ENCODE measurements around the gene OBSL1. TPM values are rescaled to one million over a fixed set of nuclear protein-coding genes. Genes with fewer than 3 reads are reported as not detected.

The OBSL1 gene
- total RNA-seq, 1 donor from 2014 or later: 199 TPM

DNA sequence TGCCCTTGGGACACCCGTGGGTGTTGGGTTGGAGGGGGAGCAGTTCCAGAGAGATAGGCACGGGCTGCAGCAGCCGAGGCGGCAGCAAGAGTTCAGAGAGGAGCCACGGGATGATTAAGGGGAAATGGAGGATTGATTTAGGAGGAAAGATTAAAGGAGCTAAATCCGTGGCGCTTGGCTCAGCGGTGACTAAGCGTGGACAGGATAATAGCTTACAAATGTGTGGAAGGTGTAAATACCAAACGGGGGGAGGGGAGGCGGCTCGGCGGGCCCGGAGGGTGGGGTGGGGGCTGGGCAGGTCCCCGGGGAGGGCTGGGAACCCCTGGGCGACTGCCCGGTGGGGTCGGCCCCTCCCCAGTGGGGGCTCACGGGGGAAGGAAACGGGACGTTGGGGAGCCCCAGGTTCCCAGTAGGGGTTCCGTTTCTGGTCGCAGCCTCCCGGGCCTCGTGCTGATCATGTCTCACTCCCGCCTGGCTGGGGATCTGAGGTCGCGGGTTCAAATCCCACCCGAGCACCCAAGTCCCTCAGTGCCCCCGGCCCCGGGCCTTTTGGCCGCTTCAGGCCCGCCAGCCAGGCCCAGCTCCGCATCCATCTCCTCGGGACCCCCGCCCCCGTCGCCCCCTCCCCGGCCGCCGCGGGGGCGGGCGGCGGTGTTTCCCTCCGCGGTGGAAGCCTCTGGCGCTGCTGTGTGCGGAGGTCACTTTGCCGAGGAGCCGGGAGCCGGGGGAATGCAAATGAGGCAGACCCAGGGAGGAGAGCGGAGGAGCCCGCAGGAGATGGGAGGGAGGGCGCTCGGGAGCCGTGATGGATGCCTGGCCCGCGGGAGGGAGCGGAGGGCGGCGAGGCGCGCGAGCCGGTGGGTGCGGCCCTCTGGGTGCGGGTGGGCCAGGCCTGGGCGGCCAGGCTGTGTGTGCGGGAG lies 49.0 kb downstream of the OBSL1 start:
- intact Hi-C loops (cut with DNase I): no loop called here

DNA sequence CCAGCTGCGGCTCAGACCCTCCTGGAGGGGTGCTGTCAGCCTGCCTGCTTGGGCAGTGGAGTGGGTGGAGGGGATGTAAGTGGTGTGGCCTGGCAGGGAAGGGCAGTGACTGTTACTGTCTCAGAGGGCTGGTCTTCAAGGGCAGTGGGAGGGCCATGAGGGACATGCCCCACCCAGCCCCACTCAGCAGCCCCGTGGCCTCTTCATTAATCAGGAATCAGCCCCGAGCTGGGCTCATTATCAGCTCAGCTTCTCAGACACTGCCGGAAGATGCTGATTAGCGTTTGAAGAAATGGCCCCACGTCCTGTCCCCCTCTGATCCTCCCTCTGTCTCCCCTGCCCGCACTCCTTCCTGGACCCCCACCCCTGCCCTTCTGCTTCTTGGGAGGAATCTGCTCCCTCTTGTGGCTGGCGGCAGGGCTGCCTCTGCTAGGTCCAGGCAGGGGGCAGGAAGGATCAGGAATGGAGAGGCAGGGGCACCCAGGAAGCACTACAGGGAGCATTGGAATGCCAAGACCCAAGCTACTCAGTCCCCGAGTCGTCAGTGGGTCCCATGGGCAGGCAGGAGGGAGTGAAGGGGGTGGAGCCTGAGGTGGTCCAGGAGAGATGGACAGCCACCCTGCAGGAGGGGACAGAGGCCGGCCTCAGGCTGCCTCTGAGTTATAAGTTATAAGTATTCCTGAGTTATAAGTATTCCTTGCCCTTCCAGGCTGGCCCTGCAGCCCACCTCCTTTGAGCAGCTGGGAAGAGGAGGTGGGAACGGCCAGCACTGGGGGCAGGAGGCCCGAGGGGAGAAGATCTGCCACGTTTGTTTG lies 50.1 kb downstream of the OBSL1 start:
- intact Hi-C loops (cut with DNase I): loop anchor here (2.0 kb wide), 2 partner anchors 62 to 118 kb away; no protein-coding TSS in a partner anchor
- DNase-seq (ENCODE audit: low spot score): no peak

More for the DNA sequence above, 49.0 kb downstream of the OBSL1 start:
- no peak for DNase-seq (ENCODE audit: low spot score)

DNA sequence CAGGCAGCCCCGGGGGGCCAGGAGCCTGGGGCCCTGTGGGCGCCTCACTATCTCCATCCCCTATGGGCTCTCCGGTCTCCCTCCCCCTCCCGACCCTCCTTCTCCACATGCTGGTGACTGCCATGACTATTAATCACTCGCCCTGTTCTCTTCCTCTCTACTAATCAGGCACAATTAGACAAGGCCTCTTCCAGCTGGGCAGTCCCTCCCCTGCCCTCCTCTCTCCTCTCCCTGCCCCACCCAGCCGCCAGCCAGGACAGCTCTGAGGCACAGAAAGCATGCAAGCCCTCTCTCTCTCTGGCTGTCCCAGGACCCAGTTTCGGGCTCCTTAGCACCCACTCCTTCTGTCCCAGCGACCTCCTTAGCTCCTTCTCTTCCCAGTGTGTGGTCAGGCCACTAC lies 51.3 kb downstream of the OBSL1 start:
- DNase-seq (ENCODE audit: low spot score): no peak
- intact Hi-C loops (cut with DNase I): loop anchor here (2.0 kb wide), 2 partner anchors 61 to 117 kb away; no protein-coding TSS in a partner anchor

DNA sequence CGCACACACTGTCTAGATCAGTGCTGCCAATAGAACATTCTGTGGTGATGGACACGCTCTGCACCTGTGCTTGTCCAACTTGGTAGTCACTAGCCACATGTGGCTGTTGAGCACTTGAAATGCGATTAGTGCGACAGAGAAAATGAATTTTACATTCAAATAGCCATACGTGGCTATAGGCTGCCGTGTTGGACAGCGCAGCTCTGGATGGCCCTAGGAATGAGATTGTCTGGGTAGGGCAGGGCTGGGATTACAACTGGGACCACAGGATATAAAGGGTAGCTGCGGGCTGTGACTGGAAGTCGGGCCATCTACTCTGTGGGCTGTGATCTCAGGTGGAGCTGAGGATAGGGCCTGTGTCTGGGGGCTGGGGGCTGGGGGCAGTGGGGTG lies 51.8 kb downstream of the OBSL1 start:
- intact Hi-C loops (cut with DNase I): no loop called here
- no peak for DNase-seq (ENCODE audit: low spot score)

DNA sequence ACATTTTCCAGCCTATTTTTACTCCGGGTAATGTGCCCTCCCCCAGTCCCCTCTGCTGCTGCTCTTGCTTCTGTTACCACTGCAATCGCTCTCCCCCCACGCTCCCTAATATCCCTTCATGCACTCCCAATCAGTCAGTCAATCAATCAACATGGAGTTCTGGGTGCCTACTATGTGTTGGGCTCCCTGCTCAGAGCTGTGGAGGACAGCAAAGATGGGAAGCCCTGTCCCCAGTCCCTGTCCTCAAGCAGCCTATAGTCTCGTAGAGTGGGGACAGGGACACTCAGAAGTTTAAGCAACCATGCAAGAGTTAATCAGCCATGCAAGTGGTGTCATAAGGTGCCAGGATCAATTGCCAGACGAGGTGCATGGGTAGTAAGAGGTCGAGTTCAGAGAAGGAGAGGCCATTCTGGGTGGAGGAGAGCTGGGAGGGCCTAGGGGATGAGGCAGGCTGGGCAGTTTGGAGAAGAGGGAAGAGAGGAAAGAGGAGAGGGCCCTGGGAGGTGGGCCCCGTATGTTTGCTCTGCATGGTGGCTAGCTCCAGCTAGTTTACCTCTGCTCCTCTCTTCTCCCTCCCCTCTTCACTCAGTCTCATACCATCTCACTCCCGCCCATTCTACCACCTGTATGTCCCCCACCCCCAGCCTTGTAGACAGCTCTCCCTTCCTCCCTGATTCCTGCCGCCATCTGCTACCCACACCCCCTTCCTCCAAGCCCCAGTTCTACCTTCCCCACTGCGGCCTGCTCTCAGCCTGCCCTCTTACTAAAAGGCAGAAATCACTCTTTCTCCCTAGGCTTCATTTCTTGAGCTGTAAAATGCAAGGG lies 53.2 kb downstream of the OBSL1 start:
- intact Hi-C loops (cut with DNase I): no loop called here
- no peak for DNase-seq (ENCODE audit: low spot score)

DNA sequence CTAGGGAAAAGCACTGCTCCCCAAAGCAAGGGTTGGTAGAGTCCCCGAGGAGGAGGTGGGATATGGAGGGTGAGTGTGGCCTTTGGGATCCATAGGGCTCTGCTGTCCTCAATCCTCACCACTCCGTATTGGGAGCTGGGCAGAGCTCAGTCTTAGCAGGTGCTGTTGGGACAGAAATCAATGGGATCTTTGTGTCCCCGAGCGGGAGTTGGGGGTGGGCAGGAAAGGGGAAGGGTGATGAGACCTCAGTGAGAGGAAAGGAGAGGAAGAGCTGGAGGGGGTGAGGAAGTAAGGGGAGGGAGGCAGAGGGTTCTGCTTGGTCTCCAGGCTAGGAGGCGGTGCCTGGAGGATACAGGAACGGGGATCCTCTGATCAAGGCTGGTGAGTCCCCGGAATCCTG lies 54.5 kb downstream of the OBSL1 start:
- no peak for DNase-seq (ENCODE audit: low spot score)
- intact Hi-C loops (cut with DNase I): no loop called here

DNA sequence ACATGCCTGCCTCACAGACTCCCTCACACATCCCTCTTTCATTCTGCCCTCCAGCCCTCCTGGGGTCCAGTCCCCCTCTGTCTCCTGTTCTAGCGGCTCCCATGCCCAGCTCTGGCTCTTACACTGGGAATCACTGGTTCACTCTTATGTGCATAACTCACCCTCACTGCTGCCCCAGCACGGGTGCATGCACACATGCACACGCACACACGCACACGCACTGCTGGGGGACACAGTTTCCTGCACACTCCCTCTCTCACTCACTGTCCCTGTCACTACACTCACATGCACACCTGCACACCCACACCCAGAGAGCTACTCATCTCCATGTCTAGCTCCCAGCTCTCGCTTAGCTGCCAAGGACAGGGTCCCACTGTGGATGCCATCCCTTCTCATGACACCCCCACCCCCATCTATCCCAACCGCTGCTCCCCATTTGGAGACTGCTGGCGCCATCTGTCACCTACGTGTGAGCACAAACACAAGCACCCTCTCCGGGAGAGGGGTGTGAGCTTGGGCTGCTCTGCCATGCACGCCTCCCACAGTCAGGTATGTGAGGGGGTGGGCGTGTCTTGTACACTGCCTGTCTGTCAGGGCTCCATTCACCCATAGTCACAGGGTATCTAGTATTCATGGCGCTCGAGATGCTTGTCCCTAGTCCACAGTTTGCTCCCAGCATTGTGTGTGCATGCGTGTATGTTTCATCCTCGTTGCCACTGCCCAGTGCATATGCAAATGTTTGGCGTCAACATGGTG lies 55.3 kb downstream of the OBSL1 start:
- no peak for DNase-seq (ENCODE audit: low spot score)
- intact Hi-C loops (cut with DNase I): no loop called here

DNA sequence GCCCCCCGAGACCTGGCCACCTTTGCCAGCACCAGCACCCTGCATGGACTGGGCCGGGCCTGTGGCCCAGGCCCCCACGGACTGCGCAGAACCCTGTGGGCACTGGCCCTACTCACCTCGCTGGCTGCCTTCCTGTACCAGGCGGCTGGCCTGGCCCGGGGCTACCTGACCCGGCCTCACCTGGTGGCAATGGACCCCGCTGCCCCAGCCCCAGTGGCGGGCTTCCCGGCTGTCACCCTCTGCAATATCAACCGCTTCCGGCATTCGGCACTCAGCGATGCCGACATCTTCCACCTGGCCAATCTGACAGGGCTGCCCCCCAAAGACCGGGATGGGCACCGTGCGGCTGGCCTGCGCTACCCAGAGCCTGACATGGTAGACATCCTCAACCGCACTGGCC lies 56.5 kb downstream of the OBSL1 start:
- intact Hi-C loops (cut with DNase I): no loop called here
- no peak for DNase-seq (ENCODE audit: low spot score)

DNA sequence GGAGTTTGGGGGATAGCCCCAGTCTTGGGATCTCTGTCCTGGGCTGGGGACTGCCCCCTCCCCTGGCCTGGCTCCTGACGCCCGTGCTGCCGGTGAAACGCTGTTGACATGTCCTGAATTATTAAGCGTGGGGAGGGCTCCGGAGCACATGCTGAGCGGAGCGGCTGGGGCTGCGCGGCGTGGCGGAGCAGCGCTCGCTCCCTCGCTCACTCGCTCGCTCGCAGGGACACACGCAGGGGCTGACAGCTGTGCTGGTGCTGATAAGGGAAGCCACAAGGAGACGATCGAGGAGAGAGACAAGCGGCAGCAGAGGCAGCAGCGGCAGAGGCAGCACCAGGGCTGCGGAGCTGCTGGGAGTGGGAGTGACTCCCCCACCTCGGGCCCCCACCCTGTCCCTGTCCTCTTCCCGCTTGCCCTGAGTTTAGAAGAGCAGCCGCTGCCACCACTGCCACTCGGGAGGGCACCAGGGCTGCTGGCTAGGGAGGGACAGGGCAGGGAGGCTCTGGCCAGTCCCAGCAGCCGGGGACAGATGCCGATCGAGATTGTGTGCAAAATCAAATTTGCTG lies 57.1 kb downstream of the OBSL1 start, which contains the start of gene ASIC4:
ASIC4 (plus strand) TSS at position 287 of the 566 bp plus-strand sequence; CDS start at position 530, 243 bp downstream.
- intact Hi-C loops (cut with DNase I): no loop called here
- DNase-seq (ENCODE audit: low spot score): no peak

DNA sequence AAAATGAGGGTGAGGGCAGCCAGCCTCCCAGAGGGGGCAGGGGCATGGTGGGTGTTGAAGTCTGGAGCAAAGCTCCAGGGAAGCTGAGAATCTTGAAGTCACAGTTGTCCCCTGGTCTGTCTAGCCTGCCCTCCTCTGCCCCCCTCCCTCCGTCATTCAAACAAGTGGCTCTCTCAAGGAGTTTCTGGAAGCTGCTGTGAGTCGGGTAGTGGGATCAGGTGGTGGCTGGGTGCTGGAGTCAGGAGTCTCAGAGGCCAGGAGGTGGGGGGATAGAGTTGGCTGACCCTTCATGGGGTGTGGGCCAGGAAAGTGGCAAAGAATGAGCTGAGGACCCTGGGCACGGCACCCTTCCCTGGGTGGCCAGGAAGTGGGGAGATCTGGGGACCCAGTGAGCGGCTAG lies 57.6 kb downstream of the OBSL1 start:
- intact Hi-C loops (cut with DNase I): no loop called here
- no peak for DNase-seq (ENCODE audit: low spot score)

DNA sequence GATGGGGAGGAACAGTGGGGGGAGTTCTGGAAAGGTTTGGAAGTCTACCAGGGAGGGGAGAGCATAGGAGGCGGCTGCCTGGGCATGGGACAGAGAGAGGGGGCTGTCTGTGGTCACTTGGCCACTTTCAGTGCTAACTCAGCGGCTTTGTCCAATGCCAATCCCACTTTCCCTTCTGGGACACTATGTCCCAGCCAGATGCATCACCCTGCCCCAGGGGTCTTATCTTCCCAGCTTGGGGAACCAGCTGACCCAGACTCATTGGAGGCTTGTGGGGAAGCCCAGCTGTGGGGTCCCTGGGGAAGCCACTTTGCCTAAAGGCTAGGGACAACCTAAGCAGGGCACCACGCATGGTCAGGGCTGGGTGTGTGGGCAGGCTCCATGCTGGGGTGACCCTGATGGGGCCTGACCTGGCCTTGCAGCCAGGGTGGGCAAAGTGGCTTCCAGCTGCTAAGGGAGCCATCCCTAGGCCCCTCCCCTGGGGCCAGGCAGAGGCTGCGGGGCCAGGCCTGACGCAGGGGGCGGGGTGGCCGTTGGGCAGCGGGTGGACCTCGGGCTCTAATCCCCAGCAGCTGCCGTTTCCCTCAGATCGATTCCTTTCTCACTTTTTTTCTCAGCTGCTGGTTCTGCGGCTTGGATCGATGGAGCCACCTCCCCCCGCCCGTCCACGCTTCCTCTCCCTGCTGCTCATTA lies 58.7 kb downstream of the OBSL1 start:
- DNase-seq (ENCODE audit: low spot score): no peak
- intact Hi-C loops (cut with DNase I): no loop called here

DNA sequence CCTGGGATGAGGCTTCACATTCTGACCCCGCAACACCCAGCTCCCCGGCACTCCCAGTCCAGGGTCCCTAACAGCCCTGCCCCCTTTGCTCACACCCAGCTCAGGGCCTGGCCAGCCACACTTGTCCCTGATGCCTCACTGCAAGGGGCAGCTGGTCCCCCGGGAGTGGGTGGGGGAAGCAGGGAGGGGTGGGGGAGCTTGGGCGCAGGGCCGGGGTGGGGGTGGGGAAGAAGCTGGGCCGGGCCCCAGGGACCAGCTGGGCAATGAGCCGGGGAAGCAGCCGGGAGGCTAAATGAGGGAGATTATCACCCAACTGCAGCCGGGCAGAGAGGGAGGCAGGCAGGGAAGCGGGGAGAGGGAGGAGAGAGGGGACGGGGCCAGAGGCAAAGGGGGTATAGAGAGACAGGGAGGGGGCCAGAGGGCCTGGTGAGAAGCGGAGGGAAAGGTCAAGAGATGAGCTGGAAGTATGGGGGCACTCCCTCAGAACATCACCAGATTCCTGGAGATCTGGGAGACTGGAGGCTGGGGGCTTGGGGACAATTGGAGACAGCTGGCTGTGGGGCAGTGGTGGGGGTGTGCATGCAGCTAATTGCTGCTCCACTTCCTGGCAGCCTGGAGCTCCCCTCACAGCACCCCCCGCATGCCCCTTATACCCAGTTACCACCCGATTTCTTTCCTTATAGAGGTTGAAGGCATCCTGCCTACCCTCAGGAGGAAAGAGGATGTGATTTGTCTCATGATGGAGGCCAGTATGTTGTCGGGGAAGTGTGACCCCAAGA lies 59.6 kb downstream of the OBSL1 start:
- DNase-seq (ENCODE audit: low spot score): no peak
- intact Hi-C loops (cut with DNase I): no loop called here

DNA sequence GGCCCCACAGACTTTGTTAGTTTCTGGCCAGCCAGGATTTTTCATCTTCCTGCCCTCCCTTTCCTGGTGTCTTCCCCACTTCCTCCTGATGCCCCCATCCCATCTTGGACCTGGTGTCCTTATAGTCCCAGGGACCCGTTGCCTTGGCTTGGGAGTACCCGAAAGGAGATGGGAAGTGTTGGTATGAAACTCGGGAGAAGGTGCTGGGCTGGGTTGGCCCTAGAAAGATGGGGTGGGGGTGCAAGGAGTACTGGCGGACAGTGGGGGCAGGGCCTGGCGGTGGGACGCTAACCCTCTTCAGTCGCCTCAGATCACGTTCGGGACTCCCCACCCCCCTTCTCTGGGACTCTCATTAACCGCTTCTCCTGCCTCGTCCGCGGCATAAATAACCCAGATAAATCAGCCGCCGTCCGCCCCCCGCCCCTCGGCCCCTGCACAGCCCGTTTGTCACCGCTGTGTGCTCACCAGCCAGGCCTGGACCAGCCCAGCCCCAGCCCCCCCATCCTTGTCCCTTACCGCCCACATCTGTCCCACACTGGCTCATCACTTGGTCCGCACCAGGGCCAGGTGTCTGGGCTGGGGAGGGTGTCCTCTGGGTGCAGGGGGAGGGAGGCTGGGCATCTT lies 60.7 kb downstream of the OBSL1 start:
- DNase-seq (ENCODE audit: low spot score): no peak
- intact Hi-C loops (cut with DNase I): no loop called here

DNA sequence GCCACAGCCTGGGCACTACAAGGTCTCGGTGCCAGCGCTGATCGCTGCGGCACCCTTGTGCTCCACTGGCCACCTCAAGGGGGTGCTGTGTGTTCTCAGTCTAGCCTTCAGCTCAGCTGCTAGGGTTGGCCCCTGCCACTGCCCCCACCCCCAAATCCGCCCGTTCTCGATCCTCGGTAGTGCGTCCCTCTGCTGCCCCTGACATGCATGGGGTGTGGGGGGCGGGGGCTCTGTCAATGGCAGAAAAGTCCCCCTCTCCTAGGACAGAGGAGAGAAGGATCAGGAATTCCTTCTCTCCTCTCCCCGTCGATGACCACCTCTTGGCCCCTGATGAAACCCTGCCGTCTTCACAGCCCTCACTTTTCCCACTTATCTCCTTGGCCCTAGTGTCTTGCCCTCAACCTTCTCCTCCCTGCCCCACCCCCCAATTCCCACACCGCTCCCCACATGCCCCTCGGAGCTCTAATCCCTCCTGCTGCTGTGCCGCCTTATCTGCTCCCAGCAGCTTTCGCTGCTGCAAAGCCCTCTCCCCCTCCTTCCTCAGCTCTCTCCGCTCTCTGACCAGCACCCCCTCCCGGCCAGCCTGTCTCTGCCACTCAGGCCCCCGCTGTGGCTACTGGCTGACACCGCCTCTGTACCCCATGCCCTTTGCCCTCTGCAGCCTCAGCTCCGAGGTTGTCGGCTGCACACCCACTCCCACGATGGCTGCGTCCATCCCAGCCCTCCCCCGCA lies 61.4 kb downstream of the OBSL1 start:
- intact Hi-C loops (cut with DNase I): no loop called here

DNA sequence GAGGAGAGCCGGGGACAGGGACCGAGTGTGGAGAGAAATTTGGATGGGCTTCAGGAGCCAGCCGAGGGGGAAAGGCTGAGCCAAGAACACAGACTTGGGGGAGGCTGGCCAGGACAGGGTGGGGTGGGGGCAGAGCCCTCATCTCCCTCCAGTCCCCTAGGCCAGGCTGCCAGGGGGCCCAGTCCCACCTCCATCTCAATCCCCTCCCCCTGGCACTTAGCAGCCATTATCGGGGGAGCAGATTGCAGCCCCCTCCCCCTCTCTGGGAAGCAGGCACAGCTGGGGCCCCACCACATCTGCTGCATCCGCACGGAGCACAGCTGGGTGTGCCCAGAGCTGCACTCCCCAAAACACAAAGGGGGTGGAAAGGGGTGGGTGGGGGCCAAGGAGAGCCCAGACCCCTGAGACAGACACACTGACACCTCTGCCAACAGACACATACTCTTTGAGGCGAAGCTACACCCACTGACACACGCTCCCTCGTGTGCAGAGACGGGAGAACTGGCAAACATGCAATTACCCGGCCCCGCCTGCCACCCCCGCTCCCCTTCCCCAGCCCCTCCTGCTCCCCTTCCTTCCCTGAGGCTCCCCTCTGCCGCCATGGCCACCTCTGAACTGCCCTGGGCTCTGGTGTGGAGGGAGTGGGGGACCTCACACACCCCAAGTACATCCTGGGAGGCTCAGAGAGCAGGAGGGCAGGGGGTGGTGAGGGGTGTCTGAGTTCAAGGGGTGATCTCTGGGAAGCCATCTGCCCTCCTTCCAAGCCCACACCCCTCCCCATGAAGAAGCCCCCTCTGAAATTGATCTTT lies 62.2 kb downstream of the OBSL1 start:
- DNase-seq (ENCODE audit: low spot score): no peak
- intact Hi-C loops (cut with DNase I): no loop called here

More for the DNA sequence above, 61.4 kb downstream of the OBSL1 start:
- no peak for DNase-seq (ENCODE audit: low spot score)

DNA sequence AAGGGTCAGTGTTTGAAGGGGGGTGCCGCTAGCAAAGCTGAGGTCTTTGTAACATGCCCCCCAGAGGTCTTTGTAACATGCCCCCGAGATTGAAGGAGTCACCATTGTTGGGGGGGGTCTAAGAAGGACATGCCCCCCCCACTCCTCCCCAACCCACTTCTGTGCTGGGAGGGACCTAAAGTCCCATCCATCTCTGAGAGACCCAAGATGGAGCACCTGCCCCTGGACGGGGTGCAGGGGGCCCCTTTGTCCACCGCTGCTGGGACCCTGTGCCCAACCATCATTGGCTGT lies 63.0 kb downstream of the OBSL1 start:
- intact Hi-C loops (cut with DNase I): no loop called here
- no peak for DNase-seq (ENCODE audit: low spot score)

Data from cardiac septum (tissue), 1 donor.